HEK293 (cell line): ENCODE measurements around the gene FGD4.

Experiments used
- CTCF ChIA-PET: fragments of 350-600 bp; formaldehyde crosslinking; extraction: SDS; loops from one replicate; lab custom pipeline; 2021; ENCODE audit warnings: antibody characterized with exemption; lab: Yijun Ruan, JAX
- POLR2A ChIA-PET: fragments of 300-600 bp; formaldehyde crosslinking; extraction: SDS; loops from one replicate; lab custom pipeline; 2020; ENCODE audit warnings: antibody characterized with exemption, inconsistent platforms; lab: Yijun Ruan, JAX
- H3K27ac ChIP-seq: fragments of 200-500 bp; sonication (Bioruptor generic); 2 replicates; pipeline ENCODE4 v1.5.1; 2014; ENCODE audit warnings: low read depth, low read length, control low read depth, inconsistent platforms; ENCODE audit errors: extremely low read depth
- H3K36me3 ChIP-seq, 2 experiments: fragments of 200-500 bp in 1 of 2; sonication (Bioruptor generic) in 1 of 2; 1 replicate in 1 of 2; 2 replicates in 1 of 2; pipeline ENCODE4 v1.5.1; 2014 to 2017; ENCODE audit warnings: inconsistent platforms in 2 of 2, low read length in 2 of 2; ENCODE audit not compliant: control insufficient read depth in 2 of 2, insufficient read depth in 1 of 2
- H3K4me1 ChIP-seq: fragments of 200-500 bp; sonication (Bioruptor generic); 2 replicates; pipeline ENCODE4 v1.5.1; 2014; ENCODE audit warnings: mild to moderate bottlenecking, low read length, inconsistent platforms; ENCODE audit not compliant: control insufficient read depth, insufficient read depth
- H3K4me3 ChIP-seq: 2 replicates; pipeline ENCODE4 v1.5.1; 2011; ENCODE audit warnings: low read depth, mild to moderate bottlenecking, control low read depth, low read length, moderate library complexity
- H3K9me3 ChIP-seq: fragments of 200-500 bp; sonication (Bioruptor generic); 2 replicates; pipeline ENCODE4 v1.5.1; 2014; ENCODE audit warnings: low read depth, low read length, inconsistent platforms; ENCODE audit not compliant: control insufficient read depth, insufficient read depth
- BCL11A ChIP-seq: fragments of 450-650 bp; formaldehyde crosslinking; IDR thresholded peaks from 2 replicates; pipeline ENCODE4 v1.5.1; 2016; ENCODE audit warnings: low read depth, missing biosample characterization, missing genetic modification characterization
- CTCF ChIP-seq: fragments of 450-650 bp; formaldehyde crosslinking; IDR thresholded peaks from 2 replicates; pipeline ENCODE4 v1.5.1; 2016; ENCODE audit warnings: missing biosample characterization, missing genetic modification characterization
- KLF7 ChIP-seq: fragments of 450-650 bp; formaldehyde crosslinking; IDR thresholded peaks from 2 replicates; pipeline ENCODE4 v1.5.1; 2016; ENCODE audit warnings: missing biosample characterization, missing genetic modification characterization, borderline replicate concordance
- REPIN1 ChIP-seq: fragments of 450-650 bp; formaldehyde crosslinking; IDR thresholded peaks from 2 replicates; pipeline ENCODE4 v1.5.1; 2017; ENCODE audit warnings: missing biosample characterization, missing genetic modification characterization, low read depth
- SCRT2 ChIP-seq: fragments of 450-650 bp; formaldehyde crosslinking; IDR thresholded peaks from 2 replicates; pipeline ENCODE4 v1.5.1; 2016; ENCODE audit warnings: missing biosample characterization, missing genetic modification characterization
- ZBTB11 ChIP-seq: fragments of 450-650 bp; formaldehyde crosslinking; conservative IDR thresholded peaks from 2 replicates; pipeline ENCODE4 v1.5.1; 2016; ENCODE audit warnings: low read depth, missing biosample characterization, missing genetic modification characterization
- ZIC2 ChIP-seq: fragments of 450-650 bp; formaldehyde crosslinking; IDR thresholded peaks from 2 replicates; pipeline ENCODE4 v1.5.1; 2016; ENCODE audit warnings: missing biosample characterization, missing genetic modification characterization
- ZNF121 ChIP-seq: fragments of 450-650 bp; formaldehyde crosslinking; IDR thresholded peaks from 2 replicates; pipeline ENCODE4 v1.5.1; 2016; ENCODE audit warnings: missing biosample characterization, missing genetic modification characterization
- ZNF155 ChIP-seq: fragments of 450-650 bp; formaldehyde crosslinking; IDR thresholded peaks from 2 replicates; pipeline ENCODE4 v1.5.1; 2016; ENCODE audit warnings: missing biosample characterization, missing genetic modification characterization
- ZNF169 ChIP-seq: fragments of 450-650 bp; formaldehyde crosslinking; IDR thresholded peaks from 2 replicates; pipeline ENCODE4 v1.5.1; 2016; ENCODE audit warnings: missing biosample characterization, missing genetic modification characterization
- ZNF202 ChIP-seq: fragments of 450-650 bp; formaldehyde crosslinking; IDR thresholded peaks from 2 replicates; pipeline ENCODE4 v1.5.1; 2016; ENCODE audit warnings: missing biosample characterization, missing genetic modification characterization, borderline replicate concordance
- ZNF214 ChIP-seq: fragments of 450-650 bp; formaldehyde crosslinking; IDR thresholded peaks from 2 replicates; pipeline ENCODE4 v1.5.1; 2017; ENCODE audit warnings: missing biosample characterization, mild to moderate bottlenecking, missing genetic modification characterization, borderline replicate concordance
- ZNF24 ChIP-seq: fragments of 450-650 bp; formaldehyde crosslinking; IDR thresholded peaks from 2 replicates; pipeline ENCODE4 v1.5.1; 2016; ENCODE audit warnings: missing biosample characterization, missing genetic modification characterization
- ZNF248 ChIP-seq: fragments of 450-650 bp; formaldehyde crosslinking; IDR thresholded peaks from 2 replicates; pipeline ENCODE4 v1.5.1; 2017; ENCODE audit warnings: missing biosample characterization, missing genetic modification characterization
- ZNF292 ChIP-seq: fragments of 450-650 bp; formaldehyde crosslinking; IDR thresholded peaks from 2 replicates; pipeline ENCODE4 v1.5.1; 2016; ENCODE audit warnings: low read depth, missing biosample characterization, missing genetic modification characterization, borderline replicate concordance
- ZNF324 ChIP-seq: fragments of 450-650 bp; formaldehyde crosslinking; IDR thresholded peaks from 2 replicates; pipeline ENCODE4 v1.5.1; 2016; ENCODE audit warnings: missing biosample characterization, missing genetic modification characterization
- ZNF37A ChIP-seq: fragments of 450-650 bp; IDR thresholded peaks from 2 replicates; pipeline ENCODE4 v1.5.1; 2018; ENCODE audit warnings: missing biosample characterization, missing genetic modification characterization
- ZNF416 ChIP-seq: fragments of 450-650 bp; formaldehyde crosslinking; IDR thresholded peaks from 2 replicates; pipeline ENCODE4 v1.5.1; 2016; ENCODE audit warnings: missing biosample characterization, missing genetic modification characterization
- ZNF548 ChIP-seq: fragments of 450-650 bp; formaldehyde crosslinking; IDR thresholded peaks from 2 replicates; pipeline ENCODE4 v1.5.1; 2016; ENCODE audit warnings: missing biosample characterization, missing genetic modification characterization
- ZNF571 ChIP-seq: fragments of 450-650 bp; formaldehyde crosslinking; IDR thresholded peaks from 2 replicates; pipeline ENCODE4 v1.5.0; 2017; ENCODE audit warnings: missing biosample characterization, missing genetic modification characterization
- ZNF623 ChIP-seq: fragments of 450-650 bp; formaldehyde crosslinking; IDR thresholded peaks from 2 replicates; pipeline ENCODE4 v1.5.1; 2016; ENCODE audit warnings: missing biosample characterization, missing genetic modification characterization
- ZNF664 ChIP-seq: fragments of 450-650 bp; formaldehyde crosslinking; IDR thresholded peaks from 2 replicates; pipeline ENCODE4 v1.5.1; 2016; ENCODE audit warnings: missing biosample characterization, missing genetic modification characterization
- ZNF747 ChIP-seq: fragments of 450-650 bp; formaldehyde crosslinking; IDR thresholded peaks from 2 replicates; pipeline ENCODE4 v1.5.1; 2016; ENCODE audit warnings: missing biosample characterization, missing genetic modification characterization
- ZNF777 ChIP-seq: fragments of 450-650 bp; formaldehyde crosslinking; IDR thresholded peaks from 2 replicates; pipeline ENCODE4 v1.5.1; 2017; ENCODE audit warnings: missing biosample characterization, missing genetic modification characterization, borderline replicate concordance
- TF ChIP-seq, protein P1 (sequence below): fragments of 450-650 bp; formaldehyde crosslinking; IDR thresholded peaks from 2 replicates; pipeline ENCODE4 v1.5.1; 2017; ENCODE audit warnings: missing biosample characterization, mild to moderate bottlenecking, missing genetic modification characterization, moderate library complexity
- TF ChIP-seq, protein P2 (sequence below): fragments of 450-650 bp; formaldehyde crosslinking; IDR thresholded peaks from 2 replicates; pipeline ENCODE4 v1.5.1; 2016; ENCODE audit warnings: missing biosample characterization, missing genetic modification characterization

FGD4 gene

DNA sequence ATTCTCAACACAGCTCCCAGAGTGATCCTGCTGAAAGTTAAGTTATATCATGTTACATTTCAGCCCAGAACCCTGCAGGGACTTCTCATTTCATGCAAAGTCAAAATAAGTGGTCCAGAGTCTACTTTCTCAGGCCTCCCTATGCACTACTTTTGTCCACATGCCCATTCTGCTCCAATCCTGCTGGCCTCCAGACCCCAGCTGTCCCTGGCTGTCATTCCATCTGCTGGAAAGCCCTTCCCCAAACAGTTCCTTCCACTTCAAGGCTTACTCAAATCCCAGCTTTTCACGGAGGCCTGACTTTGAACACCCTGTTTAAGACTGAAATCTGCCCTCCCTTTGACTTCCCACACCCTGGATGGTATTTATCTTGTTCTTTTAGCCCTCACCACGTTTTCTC lies 169.9 kb downstream of the FGD4 start:
- no peaks in the 10 kb centered on the region for H3K9me3 ChIP-seq
- H3K36me3 ChIP-seq, result no peaks in the 10 kb centered on the region
- H3K27ac ChIP-seq, result no peak overlapping the region
- CTCF ChIA-PET, result interaction anchor here (0.6 kb wide), 1 partner anchor 62 kb away, joined by 3 read pairs; no protein-coding TSS in a partner anchor
- TF ChIP-seq ZNF24 (tag by site-specific recombination), result no peak
- POLR2A ChIA-PET, result no interaction called here
- no peak overlapping the region for H3K4me3 ChIP-seq
- peaks cover 3% of the 10 kb centered on the region; the same call in 1 of the 2 replicates for H3K4me1 ChIP-seq

DNA sequence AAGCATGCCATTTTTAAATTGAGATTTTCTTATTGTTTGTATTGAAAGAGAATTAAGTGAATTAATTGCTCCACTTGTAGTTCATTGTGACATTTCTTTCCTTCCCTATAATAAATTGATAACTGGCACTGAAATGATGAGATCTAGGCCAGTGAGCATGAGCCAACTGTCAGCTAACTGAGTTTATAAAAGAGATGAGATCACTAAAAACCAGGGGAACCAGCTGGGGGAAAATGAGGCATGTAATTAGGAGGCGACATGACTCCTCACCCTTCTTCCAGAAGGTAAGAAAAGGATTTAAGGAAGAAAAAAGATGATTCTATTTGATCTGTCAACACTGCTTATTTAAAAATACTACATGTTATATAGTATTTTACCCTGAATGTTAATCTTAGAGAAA lies 175.2 kb downstream of the FGD4 start:
- ChIA-PET POLR2A (no interaction called here), CTCF (no interaction called here)
- H3K9me3 ChIP-seq, result no peaks in the 10 kb centered on the region
- H3K36me3 ChIP-seq, result no peaks in the 10 kb centered on the region
- H3K27ac ChIP-seq, result no peak overlapping the region
- TF ChIP-seq, protein P1, sequence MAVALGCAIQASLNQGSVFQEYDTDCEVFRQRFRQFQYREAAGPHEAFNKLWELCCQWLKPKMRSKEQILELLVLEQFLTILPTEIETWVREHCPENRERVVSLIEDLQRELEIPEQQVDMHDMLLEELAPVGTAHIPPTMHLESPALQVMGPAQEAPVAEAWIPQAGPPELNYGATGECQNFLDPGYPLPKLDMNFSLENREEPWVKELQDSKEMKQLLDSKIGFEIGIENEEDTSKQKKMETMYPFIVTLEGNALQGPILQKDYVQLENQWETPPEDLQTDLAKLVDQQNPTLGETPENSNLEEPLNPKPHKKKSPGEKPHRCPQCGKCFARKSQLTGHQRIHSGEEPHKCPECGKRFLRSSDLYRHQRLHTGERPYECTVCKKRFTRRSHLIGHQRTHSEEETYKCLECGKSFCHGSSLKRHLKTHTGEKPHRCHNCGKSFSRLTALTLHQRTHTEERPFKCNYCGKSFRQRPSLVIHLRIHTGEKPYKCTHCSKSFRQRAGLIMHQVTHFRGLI (tag by site-specific recombination), result no peak
- no peak for TF ChIP-seq ZNF121
- TF ChIP-seq CTCF, result no peak
- TF ChIP-seq ZNF214, result no peak
- no peak for TF ChIP-seq ZIC2 (tag by site-specific recombination)
- peaks cover 3% of the 10 kb centered on the region; the same call in 1 of the 2 replicates for H3K4me1 ChIP-seq
- H3K4me3 ChIP-seq, result no peak overlapping the region

DNA sequence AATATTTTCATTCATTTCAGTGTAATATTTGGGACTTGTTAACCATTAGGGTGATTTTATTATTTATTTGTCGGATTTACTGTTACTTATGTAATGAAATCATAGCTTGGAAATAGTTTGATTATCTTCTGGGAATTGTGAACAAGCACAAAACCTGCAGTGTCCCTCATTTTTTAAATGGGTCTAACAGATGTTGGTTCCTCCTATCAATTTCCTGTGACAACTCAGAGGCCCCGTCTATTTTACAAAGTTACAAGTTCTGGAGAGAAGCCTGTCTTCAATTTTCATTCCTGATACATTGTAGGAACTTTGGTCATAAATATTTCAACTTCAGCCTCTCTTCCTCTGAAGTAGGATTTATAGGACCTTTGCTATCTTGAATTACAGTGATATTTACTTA lies 178.0 kb downstream of the FGD4 start:
- Histone ChIP-seq H3K36me3 (no peaks in the 10 kb centered on the region), H3K9me3 (no peaks in the 10 kb centered on the region), H3K4me1 (peaks cover 3% of the 10 kb centered on the region; the same call in 1 of the 2 replicates), H3K4me3 (no peak overlapping the region), H3K27ac (no peak overlapping the region)
- POLR2A ChIA-PET, result no interaction called here
- TF ChIP-seq ZNF248 (tag by site-specific recombination) (no peak), ZNF292 (tag by site-specific recombination) (no peak), ZNF155 (no peak), ZNF416 (tag by site-specific recombination) (no peak), BCL11A (tag by site-specific recombination) (no peak), SCRT2 (tag by site-specific recombination) (no peak), ZNF202 (no peak), ZNF623 (tag by site-specific recombination) (no peak), ZNF777 (no peak), ZNF548 (tag by site-specific recombination) (no peak), ZNF169 (no peak), ZBTB11 (tag by site-specific recombination) (no peak), ZNF37A (tag by site-specific recombination) (no peak), ZNF324 (tag by site-specific recombination) (no peak), ZNF664 (tag by site-specific recombination) (no peak), ZNF571 (no peak), ZNF747 (tag by site-specific recombination) (no peak), REPIN1 (no peak), KLF7 (tag by site-specific recombination) (no peak)
- TF ChIP-seq, protein P2, sequence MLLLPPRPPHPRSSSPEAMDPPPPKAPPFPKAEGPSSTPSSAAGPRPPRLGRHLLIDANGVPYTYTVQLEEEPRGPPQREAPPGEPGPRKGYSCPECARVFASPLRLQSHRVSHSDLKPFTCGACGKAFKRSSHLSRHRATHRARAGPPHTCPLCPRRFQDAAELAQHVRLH (tag by site-specific recombination), result no peak
- CTCF ChIA-PET, result interaction anchor here (0.5 kb wide), 1 partner anchor 1121 kb away, joined by 3 read pairs; no protein-coding TSS in a partner anchor
